Measurements from ENCODE around the gene FRMD3.

Gene FRMD3

GRCh38 chr9:83440641-83441040 is 97.6 kb downstream of the FRMD3 start:
- Histone ChIP-seq H3K9ac (no peak overlapping the region), H3K27ac (no peak overlapping the region), H3K79me2 (peaks cover 27% of the 10 kb centered on the region), H3K36me3 (ENCODE audit: control insufficient read depth, insufficient read depth, low read length) (no peaks in the 10 kb centered on the region), H3K4me3 (ENCODE audit: low read depth, low read length) (no peak overlapping the region), H2AFZ (no peak overlapping the region), H3K4me2 (ENCODE audit: low read length) (no peak overlapping the region), H3K4me1 (peaks cover 24% of the 10 kb centered on the region), H3K9me3 (ENCODE audit: control insufficient read depth, low read length) (no peaks in the 10 kb centered on the region), H3K27me3 (ENCODE audit: control insufficient read depth, insufficient read depth, low read length) (no peaks in the 10 kb centered on the region)
- TF ChIP-seq CTCF (IDR thresholded peaks at IDR 0.05) = no peak

- Histone ChIP-seq H3K79me2 (peaks cover 28% of the 10 kb centered on the region), H3K27me3 (ENCODE audit: control insufficient read depth, insufficient read depth, low read length) (no peaks in the 10 kb centered on the region), H2AFZ (no peak overlapping the region), H3K4me3 (ENCODE audit: low read depth, low read length) (no peak overlapping the region), H3K9ac (no peak overlapping the region), H3K9me3 (ENCODE audit: control insufficient read depth, low read length) (no peaks in the 10 kb centered on the region), H3K27ac (no peak overlapping the region), H3K4me2 (ENCODE audit: low read length) (no peak overlapping the region), H3K36me3 (ENCODE audit: control insufficient read depth, insufficient read depth, low read length) (no peaks in the 10 kb centered on the region), H3K4me1 (peaks cover 22% of the 10 kb centered on the region)
- TF ChIP-seq CTCF (IDR thresholded peaks at IDR 0.05) = no peak
Observed at GRCh38 chr9:83435301-83435700, 102.9 kb downstream of the FRMD3 start.

DNA sequence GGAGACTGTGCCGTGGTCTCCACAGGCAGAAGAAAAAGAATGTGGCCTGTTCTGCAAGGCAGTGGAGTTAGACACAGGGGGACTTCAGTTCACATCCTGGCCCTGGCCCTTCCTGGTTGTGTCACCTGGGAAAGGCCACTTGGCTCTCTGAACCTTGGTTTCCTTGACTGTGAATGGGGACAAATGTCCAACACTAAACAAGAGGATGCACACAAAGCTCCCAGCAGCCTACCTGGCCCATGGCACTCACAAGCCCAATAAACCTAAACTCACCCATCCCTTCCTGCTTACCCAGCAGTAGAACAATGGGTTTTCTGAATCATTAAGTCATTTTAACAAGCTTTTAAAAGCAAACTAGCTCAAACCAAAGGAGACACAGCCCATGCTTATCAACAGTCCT is 103.9 kb downstream of the FRMD3 start:
- H2AFZ ChIP-seq = no peak overlapping the region
- no peaks in the 10 kb centered on the region for H3K9me3 ChIP-seq (ENCODE audit: control insufficient read depth, low read length)
- no peak overlapping the region for H3K4me3 ChIP-seq (ENCODE audit: low read depth, low read length)
- peaks cover 22% of the 10 kb centered on the region for H3K79me2 ChIP-seq
- H3K27me3 ChIP-seq (ENCODE audit: control insufficient read depth, insufficient read depth, low read length) = no peaks in the 10 kb centered on the region
- H3K27ac ChIP-seq = no peak overlapping the region
- H3K36me3 ChIP-seq (ENCODE audit: control insufficient read depth, insufficient read depth, low read length) = no peaks in the 10 kb centered on the region
- no peak overlapping the region for H3K4me2 ChIP-seq (ENCODE audit: low read length)
- H3K4me1 ChIP-seq = peaks cover 24% of the 10 kb centered on the region
- H3K9ac ChIP-seq = no peak overlapping the region
- no peak for TF ChIP-seq CTCF (IDR thresholded peaks at IDR 0.05)

DNA sequence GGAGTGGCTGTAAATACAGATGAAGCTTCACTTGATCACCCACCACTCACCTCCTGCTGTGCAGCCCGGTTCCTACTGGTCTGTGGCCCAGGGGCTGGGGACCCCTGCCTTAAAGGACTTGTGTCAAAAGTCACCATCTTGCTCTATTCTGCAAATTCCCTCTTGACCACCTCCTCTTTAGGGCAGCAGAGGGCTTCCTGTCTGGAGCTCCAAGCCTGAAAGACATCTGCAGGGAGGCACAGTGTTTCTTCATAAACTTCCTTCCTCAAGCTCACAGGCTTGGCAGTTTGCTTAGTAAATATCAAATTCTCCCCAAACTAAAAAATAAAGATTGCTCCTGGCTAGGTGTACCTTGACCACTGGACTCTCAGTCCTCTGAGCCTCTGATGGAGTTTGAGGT is 104.4 kb downstream of the FRMD3 start:
- H3K79me2 ChIP-seq = peaks cover 19% of the 10 kb centered on the region
- no peaks in the 10 kb centered on the region for H3K9me3 ChIP-seq (ENCODE audit: control insufficient read depth, low read length)
- H2AFZ ChIP-seq = no peak overlapping the region
- H3K27ac ChIP-seq = no peak overlapping the region
- H3K4me3 ChIP-seq (ENCODE audit: low read depth, low read length) = no peak overlapping the region
- H3K27me3 ChIP-seq (ENCODE audit: control insufficient read depth, insufficient read depth, low read length) = no peaks in the 10 kb centered on the region
- no peak for TF ChIP-seq CTCF (IDR thresholded peaks at IDR 0.05)
- H3K36me3 ChIP-seq (ENCODE audit: control insufficient read depth, insufficient read depth, low read length) = no peaks in the 10 kb centered on the region
- H3K4me1 ChIP-seq = peaks cover 24% of the 10 kb centered on the region
- H3K4me2 ChIP-seq (ENCODE audit: low read length) = no peak overlapping the region
- no peak overlapping the region for H3K9ac ChIP-seq

DNA sequence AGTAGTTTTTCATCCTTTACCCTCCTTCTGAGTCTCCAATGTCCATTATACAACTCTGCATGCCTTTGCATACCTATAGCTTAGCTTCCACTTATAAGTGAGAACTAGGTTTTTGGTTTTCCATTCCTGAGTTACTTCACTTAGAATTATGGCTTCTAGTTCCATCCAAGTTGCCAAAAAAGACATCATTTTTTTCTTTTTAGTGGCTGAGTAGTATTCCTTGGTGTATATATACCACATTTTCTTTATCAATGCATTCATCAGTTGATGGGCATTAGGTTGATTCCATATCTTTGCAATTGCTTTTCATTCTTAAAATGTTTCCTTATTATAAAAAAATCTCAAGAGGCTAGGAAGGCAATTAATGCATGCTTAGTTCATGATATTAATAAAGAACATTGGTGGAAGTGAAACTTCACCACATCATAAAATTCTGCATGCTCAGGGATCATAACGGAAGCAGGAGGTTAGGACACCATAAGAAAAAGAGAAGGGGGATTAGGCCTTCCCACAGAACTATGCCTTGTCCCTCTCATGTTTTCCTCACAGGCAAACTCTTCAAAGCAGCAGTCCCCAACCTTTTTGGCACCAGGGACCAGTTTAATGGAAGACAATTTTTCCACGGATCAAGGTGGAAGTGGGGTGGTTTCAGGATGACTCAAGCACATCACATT is 105.2 kb downstream of the FRMD3 start:
- no peak for TF ChIP-seq CTCF (IDR thresholded peaks at IDR 0.05)
- H3K9ac ChIP-seq = no peak overlapping the region
- H3K27ac ChIP-seq = peak overlapping the region; percentile 94
- peak overlapping the region; percentile 83 for H3K4me2 ChIP-seq (ENCODE audit: low read length)
- H3K27me3 ChIP-seq (ENCODE audit: control insufficient read depth, insufficient read depth, low read length) = no peaks in the 10 kb centered on the region
- H3K9me3 ChIP-seq (ENCODE audit: control insufficient read depth, low read length) = no peaks in the 10 kb centered on the region
- no peak overlapping the region for H2AFZ ChIP-seq
- peaks cover 24% of the 10 kb centered on the region for H3K4me1 ChIP-seq
- H3K79me2 ChIP-seq = peaks cover 16% of the 10 kb centered on the region
- no peak overlapping the region for H3K4me3 ChIP-seq (ENCODE audit: low read depth, low read length)
- no peaks in the 10 kb centered on the region for H3K36me3 ChIP-seq (ENCODE audit: control insufficient read depth, insufficient read depth, low read length)
